ENCODE data around the gene PPP1R14C. TPM values are rescaled to one million over a fixed set of nuclear protein-coding genes. Genes with fewer than 3 reads are reported as not detected.

PPP1R14C gene
- total RNA-seq, 3 donors from 2014 or later: 3.3 to 5.6 TPM; not detected in 1

- TF ChIP-seq CTCF (IDR thresholded peaks at IDR 0.05): no peak
- no peak for TF ChIP-seq POLR2A (IDR thresholded peaks at IDR 0.05)
- no peak for TF ChIP-seq POLR2AphosphoS5 (IDR thresholded peaks at IDR 0.05)
Measured at GRCh38 chr6:150269130-150269856, 126.4 kb downstream of the PPP1R14C start.

GRCh38 chr6:150269857-150270223 is 127.0 kb downstream of the PPP1R14C start:
- Histone ChIP-seq H3K27ac (no peak overlapping the region), H3K36me3 (no peaks in the 10 kb centered on the region), H3K4me3 (no peak overlapping the region), H3K9me3 (no peaks in the 10 kb centered on the region), H3K4me1 (no peaks in the 10 kb centered on the region), H3K27me3 (no peaks in the 10 kb centered on the region)
- no peak for DNase-seq (ENCODE audit: low spot score in 2 of 2)
- intact Hi-C loops (cut with DNase I; ENCODE audit: low total_unique reads): no loop called here
- TF ChIP-seq CTCF (IDR thresholded peaks at IDR 0.05) (no peak), POLR2AphosphoS5 (IDR thresholded peaks at IDR 0.05) (no peak), POLR2A (IDR thresholded peaks at IDR 0.05) (no peak)

More at GRCh38 chr6:150269130-150269856, 126.4 kb downstream of the PPP1R14C start:
- Histone ChIP-seq H3K9me3 (no peaks in the 10 kb centered on the region), H3K4me3 (no peak overlapping the region), H3K27ac (no peak overlapping the region), H3K27me3 (no peaks in the 10 kb centered on the region), H3K36me3 (no peaks in the 10 kb centered on the region), H3K4me1 (no peaks in the 10 kb centered on the region)
- DNase-seq (ENCODE audit: low spot score in 2 of 2): no peak
- intact Hi-C loops (cut with DNase I; ENCODE audit: low total_unique reads): no loop called here

GRCh38 chr6:150270330-150271052 is 127.6 kb downstream of the PPP1R14C start:
- Histone ChIP-seq H3K9me3 (no peaks in the 10 kb centered on the region), H3K4me1 (no peaks in the 10 kb centered on the region), H3K27ac (no peak overlapping the region), H3K27me3 (no peaks in the 10 kb centered on the region), H3K4me3 (no peak overlapping the region), H3K36me3 (no peaks in the 10 kb centered on the region)
- intact Hi-C loops (cut with DNase I; ENCODE audit: low total_unique reads): loop anchor here (1.0 kb wide), 1 partner anchor 29 kb away; no protein-coding TSS in a partner anchor
- no peak for DNase-seq (ENCODE audit: low spot score in 2 of 2)
- TF ChIP-seq CTCF (IDR thresholded peaks at IDR 0.05) (no peak), POLR2AphosphoS5 (IDR thresholded peaks at IDR 0.05) (no peak), POLR2A (IDR thresholded peaks at IDR 0.05) (no peak)

- H3K4me1 ChIP-seq: no peaks in the 10 kb centered on the region
- DNase-seq (ENCODE audit: low spot score in 2 of 2): no peak
- H3K4me3 ChIP-seq: no peak overlapping the region
- no peaks in the 10 kb centered on the region for H3K9me3 ChIP-seq
- no peaks in the 10 kb centered on the region for H3K27me3 ChIP-seq
- intact Hi-C loops (cut with DNase I; ENCODE audit: low total_unique reads): loop anchor here (1.0 kb wide), 1 partner anchor 30 kb away; no protein-coding TSS in a partner anchor
- TF ChIP-seq POLR2A (IDR thresholded peaks at IDR 0.05) (no peak), POLR2AphosphoS5 (IDR thresholded peaks at IDR 0.05) (no peak), CTCF (IDR thresholded peaks at IDR 0.05) (no peak)
- no peaks in the 10 kb centered on the region for H3K36me3 ChIP-seq
- H3K27ac ChIP-seq: no peak overlapping the region
Measured at GRCh38 chr6:150271172-150271500, 128.3 kb downstream of the PPP1R14C start.

All from breast epithelium (tissue), 4 donors.